ENCODE data around the gene PLAAT5. TPM values are rescaled to one million over a fixed set of nuclear protein-coding genes. Genes with fewer than 3 reads are reported as not detected.

The PLAAT5 gene
- total and polyA plus RNA-seq, 8 donors: 0.49 to 4.6 (median 1.1) TPM

- intact Hi-C loops (cut with DNase I): no loop called here
- ATAC-seq (no peak), DNase-seq (no peak)
- no peaks in the 10 kb centered on the region for H3K27me3 ChIP-seq
- no peaks in the 10 kb centered on the region for H3K36me3 ChIP-seq
- peaks cover 0 to 3% of the 10 kb centered on the region in 2 donors for H3K9me3 ChIP-seq
- H3K27ac ChIP-seq: no peak overlapping the region
- TF ChIP-seq CTCF (IDR thresholded peaks at IDR 0.05): no peak
- H3K4me1 ChIP-seq: no peaks in the 10 kb centered on the region
- no peak overlapping the region for H3K4me3 ChIP-seq
Observed at GRCh38 chr11:63417174-63417852, 73.7 kb downstream of the PLAAT5 start.

Other genes with a start within 250 kb of the PLAAT5 start
- not detected for gene SLC22A25, start 247.6 kb downstream of the PLAAT5 start, total RNA-seq
- gene SLC22A25, start 247.6 kb downstream of the PLAAT5 start, polyA plus RNA-seq (ENCODE audit: insufficient read length in 6 of 6): under 1 TPM; 0.11 to 0.17 (median 0.14) TPM
- gene SLC22A9, start 121.4 kb downstream of the PLAAT5 start, total RNA-seq: not detected
- under 1 TPM; 0.07 to 0.14 (median 0.09) TPM for gene SLC22A9, start 121.4 kb downstream of the PLAAT5 start, polyA plus RNA-seq (ENCODE audit: insufficient read length in 6 of 6)
- gene LGALS12, start 14.9 kb upstream of the PLAAT5 start, total RNA-seq: under 1 TPM; 0.20 to 0.86 TPM
- under 1 TPM; 0.15 to 0.62 (median 0.27) TPM for gene LGALS12, start 14.9 kb upstream of the PLAAT5 start, polyA plus RNA-seq (ENCODE audit: insufficient read length in 6 of 6)
- 100 to 1,000 TPM; 105 to 217 TPM for gene PLAAT4, start 45.6 kb upstream of the PLAAT5 start, total RNA-seq
- gene PLAAT4, start 45.6 kb upstream of the PLAAT5 start, polyA plus RNA-seq (ENCODE audit: insufficient read length in 6 of 6): 10 to 100 TPM in 1 of 6 donors, 1 to 10 TPM in 5; 6.5 to 11.1 (median 7.5) TPM
- gene PLAAT2, start 72.2 kb upstream of the PLAAT5 start, total RNA-seq: 1 to 10 TPM; 5.0 to 6.0 TPM
- gene PLAAT2, start 72.2 kb upstream of the PLAAT5 start, polyA plus RNA-seq (ENCODE audit: insufficient read length in 6 of 6): not detected
- 10 to 100 TPM; 74.2 to 86.4 TPM for gene PLAAT3, start 123.3 kb upstream of the PLAAT5 start, total RNA-seq
- 10 to 100 TPM in 1 of 6 donors, 1 to 10 TPM in 5; 6.0 to 12.2 (median 8.4) TPM for gene PLAAT3, start 123.3 kb upstream of the PLAAT5 start, polyA plus RNA-seq (ENCODE audit: insufficient read length in 6 of 6)
- gene ATL3, start 180.2 kb upstream of the PLAAT5 start, total RNA-seq: 10 to 100 TPM; 76.1 to 98.2 TPM
- 10 to 100 TPM; 16.1 to 20.9 (median 19.5) TPM for gene ATL3, start 180.2 kb upstream of the PLAAT5 start, polyA plus RNA-seq (ENCODE audit: insufficient read length in 6 of 6)
- 100 to 1,000 TPM; 121 to 145 TPM for gene RTN3, start 190.3 kb upstream of the PLAAT5 start, total RNA-seq
- gene RTN3, start 190.3 kb upstream of the PLAAT5 start, polyA plus RNA-seq (ENCODE audit: insufficient read length in 6 of 6): 100 to 1,000 TPM in 5 of 6 donors, 10 to 100 TPM in 1; 95.3 to 123 (median 110) TPM